Astrocyte of the cerebellum (primary cell): ENCODE data around the gene LRRC4.

Experiments used
- DNase-seq: peaks from one replicate; pipeline ENCODE4 v3.0.0-alpha.2; 2011; ENCODE audit warnings: low read depth
- H3K4me3 ChIP-seq: 2 replicates; pipeline ENCODE4 v1.5.1; 2011; ENCODE audit warnings: mild to moderate bottlenecking, low read depth, low read length, moderate library complexity
- CTCF ChIP-seq: IDR thresholded peaks from 2 replicates; pipeline ENCODE4 v1.5.1; 2012; ENCODE audit warnings: low read length, low read depth, moderate library complexity, mild to moderate bottlenecking; ENCODE audit errors: missing control alignments
- in situ Hi-C: cut with HindIII; loops from 2 replicates; pipeline ENCODE4 v1.10.0; 2017; ENCODE audit warnings: low sequenced_read_pairs

Gene LRRC4

GRCh38 chr7:128053023-128053422 is 21.8 kb upstream of the LRRC4 start:
- DNase-seq, result no peak
- H3K4me3 ChIP-seq, result no peak overlapping the region
- no peak for TF ChIP-seq CTCF
- in situ Hi-C loops, result no loop called here

GRCh38 chr7:128052404-128052803 is 21.2 kb upstream of the LRRC4 start:
- no peak for DNase-seq
- H3K4me3 ChIP-seq, result no peak overlapping the region
- in situ Hi-C loops, result no loop called here
- TF ChIP-seq CTCF, result no peak

GRCh38 chr7:128045766-128046165 is 14.5 kb upstream of the LRRC4 start:
- in situ Hi-C loops, result loop anchor here (5.0 kb wide), 1 partner anchor 62 kb away; no protein-coding TSS in a partner anchor
- no peak for TF ChIP-seq CTCF
- H3K4me3 ChIP-seq, result no peak overlapping the region
- DNase-seq, result no peak

- in situ Hi-C loops, result loop anchor here (5.0 kb wide), 1 partner anchor 62 kb away; no protein-coding TSS in a partner anchor
- TF ChIP-seq CTCF, result no peak
- no peak overlapping the region for H3K4me3 ChIP-seq
- DNase-seq, result no peak
These were observed 13.9 kb upstream of the LRRC4 start for GRCh38 chr7:128045158-128045557.

DNA sequence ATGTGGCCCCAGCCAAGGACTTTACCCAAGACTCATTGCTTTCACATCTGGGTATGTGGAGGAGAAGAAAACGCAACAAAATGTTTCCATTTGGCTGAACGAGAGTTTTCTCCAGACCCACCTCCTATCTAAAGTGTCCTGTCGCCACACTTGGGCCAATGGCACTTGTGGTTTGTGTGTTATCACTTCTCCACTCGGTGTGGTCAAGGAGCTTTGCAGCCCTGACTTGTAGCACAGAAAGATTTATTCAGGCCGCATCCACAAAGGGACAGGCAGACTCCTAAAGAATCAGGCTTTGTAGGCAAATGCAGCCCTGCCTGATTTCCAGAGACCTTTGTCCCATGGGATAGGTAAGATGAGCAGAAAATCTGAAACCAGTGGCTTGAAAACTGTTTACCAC is 12.8 kb upstream of the LRRC4 start:
- H3K4me3 ChIP-seq, result no peak overlapping the region
- in situ Hi-C loops, result no loop called here
- TF ChIP-seq CTCF, result no peak
- no peak for DNase-seq

- no peak for DNase-seq
- H3K4me3 ChIP-seq, result no peak overlapping the region
- in situ Hi-C loops, result no loop called here
- no peak for TF ChIP-seq CTCF
These were observed 10.8 kb upstream of the LRRC4 start for GRCh38 chr7:128042012-128042411.

GRCh38 chr7:128041203-128041602 is 10.0 kb upstream of the LRRC4 start:
- in situ Hi-C loops, result no loop called here
- no peak for TF ChIP-seq CTCF
- DNase-seq, result peak; percentile 77
- H3K4me3 ChIP-seq, result no peak overlapping the region
